Left colon (tissue), 2 donors: ENCODE data around the gene NUP50. TPM values are rescaled to one million over a fixed set of nuclear protein-coding genes. Genes with fewer than 3 reads are reported as not detected.

Source experiments
- ATAC-seq: fragments of 200-7000 bp; cut with Tn5 transposase; one replicate; pipeline ENCODE4 v1.9.1; 2020; ENCODE audit warnings: mild to moderate bottlenecking, moderate library complexity
- DNase-seq, 2 donors: peaks; one replicate each; pipeline ENCODE4 v3.0.0-alpha.2; 2020
- intact Hi-C, 2 donors: fragments of 100-400 bp; cut with DNase I in 1 of 2; cut with micrococcal nuclease in 1 of 2; formaldehyde crosslinking; loops; one replicate each; pipeline versions ENCODE4 v1.11.2 to v1.14.0; 2022; cut with DNase I, micrococcal nuclease
- total RNA-seq, 2 donors: library from RNA; stranded (reverse); fragmentation: NEBNext Ultra II Directional; extraction: Animal tissue kit (Norgen Biotek cat#: 25700); gene quantifications; one replicate each; pipeline ENCODE4 v1.2.1, GENCODE V29; 2021
- donor health status: DM: no; HTN: no; CAD: no.
- donor health status: DM: yes; HTN: yes; CAD: no.

Gene NUP50
- total RNA-seq, 2 donors from 2014 or later, result 56.4 to 65.9 TPM

- ATAC-seq (no peak), DNase-seq (no peak)
- intact Hi-C loops, result no loop called here
Observed at GRCh38 chr22:45204241-45204640, 40.5 kb downstream of the NUP50 start.

GRCh38 chr22:45204819-45205218 lies 41.1 kb downstream of the NUP50 start:
- intact Hi-C loops, result no loop called here
- no peak for DNase-seq
- ATAC-seq, result no peak

- DNase-seq (no peak), ATAC-seq (no peak)
- intact Hi-C loops, result no loop called here
Observed at GRCh38 chr22:45205276-45205925, 41.7 kb downstream of the NUP50 start.

- DNase-seq (no peak), ATAC-seq (no peak)
- intact Hi-C loops, result no loop called here
Observed at GRCh38 chr22:45206233-45206632, 42.5 kb downstream of the NUP50 start.

- ATAC-seq (no peak), DNase-seq (no peak)
- intact Hi-C loops, result no loop called here
Observed at GRCh38 chr22:45207533-45207932, 43.8 kb downstream of the NUP50 start.

- DNase-seq (no peak), ATAC-seq (no peak)
- intact Hi-C loops, result no loop called here
Observed at GRCh38 chr22:45207981-45208664, 44.4 kb downstream of the NUP50 start.

GRCh38 chr22:45208696-45208992 lies 44.9 kb downstream of the NUP50 start:
- DNase-seq, result no peak
- intact Hi-C loops, result no loop called here

GRCh38 chr22:45208993-45209838 lies 45.5 kb downstream of the NUP50 start:
- peak in 1 of 2 donors; percentile 19 for DNase-seq
- intact Hi-C loops, result no loop called here
- ATAC-seq, result no peak

More at GRCh38 chr22:45208696-45208992, 44.9 kb downstream of the NUP50 start:
- no peak for ATAC-seq

- intact Hi-C loops, result no loop called here
- no peak for ATAC-seq
- no peak for DNase-seq
Observed at GRCh38 chr22:45210174-45210573, 46.4 kb downstream of the NUP50 start.

- DNase-seq, result peak in 1 of 2 donors; percentile 2
- intact Hi-C loops, result no loop called here
- no peak for ATAC-seq
Observed at GRCh38 chr22:45210577-45210976, 46.9 kb downstream of the NUP50 start.

- DNase-seq, result no peak
- ATAC-seq, result no peak
- intact Hi-C loops, result no loop called here
Observed at GRCh38 chr22:45210991-45211390, 47.3 kb downstream of the NUP50 start.

- DNase-seq (no peak), ATAC-seq (no peak)
- intact Hi-C loops, result no loop called here
Observed at GRCh38 chr22:45211435-45211834, 47.7 kb downstream of the NUP50 start.

GRCh38 chr22:45211848-45212247 lies 48.1 kb downstream of the NUP50 start:
- intact Hi-C loops, result no loop called here
- ATAC-seq (no peak), DNase-seq (no peak)

GRCh38 chr22:45212306-45212709 lies 48.6 kb downstream of the NUP50 start:
- intact Hi-C loops, result no loop called here
- DNase-seq, result peak; percentile 45 to 53

GRCh38 chr22:45212992-45213751 lies 49.4 kb downstream of the NUP50 start:
- ATAC-seq (peak; percentile 37), DNase-seq (peak in 1 of 2 donors; percentile 44)
- intact Hi-C loops, result no loop called here

More at GRCh38 chr22:45212306-45212709, 48.6 kb downstream of the NUP50 start:
- peak; percentile 33 for ATAC-seq

GRCh38 chr22:45216133-45217003 lies 52.6 kb downstream of the NUP50 start:
- ATAC-seq (no peak), DNase-seq (no peak)
- intact Hi-C loops, result no loop called here

- DNase-seq (no peak), ATAC-seq (no peak)
- intact Hi-C loops, result no loop called here
Observed at GRCh38 chr22:45217345-45217744, 53.6 kb downstream of the NUP50 start.

GRCh38 chr22:45217806-45218205 lies 54.1 kb downstream of the NUP50 start:
- DNase-seq (no peak), ATAC-seq (no peak)
- intact Hi-C loops, result no loop called here
